GM12874 (cell line): Measurements from ENCODE around the gene TRPV3.

ENCODE experiments used
- TF ChIP-seq, protein P1 (sequence below): IDR thresholded peaks from 2 replicates; pipeline ENCODE4 v1.5.1; 2011; ENCODE audit warnings: low read depth, mild to moderate bottlenecking, control low read depth, low read length, moderate library complexity; ENCODE audit not compliant: insufficient read depth

Gene TRPV3

DNA sequence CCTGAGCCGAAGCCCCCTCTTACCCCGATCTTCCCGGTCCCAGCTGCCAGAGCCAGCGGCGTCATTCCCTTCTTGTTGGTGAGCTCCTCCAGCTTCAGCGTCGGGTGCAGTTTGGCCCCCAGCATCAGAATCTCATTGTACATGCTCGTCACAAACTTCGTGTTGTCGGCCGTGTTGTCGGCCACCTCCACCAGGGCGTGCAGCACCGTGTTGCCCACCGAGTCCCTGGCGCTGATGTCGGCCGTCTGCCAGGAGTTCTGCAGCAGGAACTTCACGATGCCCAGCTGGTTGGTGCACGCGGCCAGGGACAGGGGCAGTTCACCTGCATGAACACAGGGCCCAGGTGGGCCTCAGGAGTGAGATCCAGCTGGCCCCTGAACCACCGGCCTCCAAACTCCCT, 32.2 kb upstream of the TRPV3 start:
- TF ChIP-seq, protein P1, sequence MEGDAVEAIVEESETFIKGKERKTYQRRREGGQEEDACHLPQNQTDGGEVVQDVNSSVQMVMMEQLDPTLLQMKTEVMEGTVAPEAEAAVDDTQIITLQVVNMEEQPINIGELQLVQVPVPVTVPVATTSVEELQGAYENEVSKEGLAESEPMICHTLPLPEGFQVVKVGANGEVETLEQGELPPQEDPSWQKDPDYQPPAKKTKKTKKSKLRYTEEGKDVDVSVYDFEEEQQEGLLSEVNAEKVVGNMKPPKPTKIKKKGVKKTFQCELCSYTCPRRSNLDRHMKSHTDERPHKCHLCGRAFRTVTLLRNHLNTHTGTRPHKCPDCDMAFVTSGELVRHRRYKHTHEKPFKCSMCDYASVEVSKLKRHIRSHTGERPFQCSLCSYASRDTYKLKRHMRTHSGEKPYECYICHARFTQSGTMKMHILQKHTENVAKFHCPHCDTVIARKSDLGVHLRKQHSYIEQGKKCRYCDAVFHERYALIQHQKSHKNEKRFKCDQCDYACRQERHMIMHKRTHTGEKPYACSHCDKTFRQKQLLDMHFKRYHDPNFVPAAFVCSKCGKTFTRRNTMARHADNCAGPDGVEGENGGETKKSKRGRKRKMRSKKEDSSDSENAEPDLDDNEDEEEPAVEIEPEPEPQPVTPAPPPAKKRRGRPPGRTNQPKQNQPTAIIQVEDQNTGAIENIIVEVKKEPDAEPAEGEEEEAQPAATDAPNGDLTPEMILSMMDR: no peak

DNA sequence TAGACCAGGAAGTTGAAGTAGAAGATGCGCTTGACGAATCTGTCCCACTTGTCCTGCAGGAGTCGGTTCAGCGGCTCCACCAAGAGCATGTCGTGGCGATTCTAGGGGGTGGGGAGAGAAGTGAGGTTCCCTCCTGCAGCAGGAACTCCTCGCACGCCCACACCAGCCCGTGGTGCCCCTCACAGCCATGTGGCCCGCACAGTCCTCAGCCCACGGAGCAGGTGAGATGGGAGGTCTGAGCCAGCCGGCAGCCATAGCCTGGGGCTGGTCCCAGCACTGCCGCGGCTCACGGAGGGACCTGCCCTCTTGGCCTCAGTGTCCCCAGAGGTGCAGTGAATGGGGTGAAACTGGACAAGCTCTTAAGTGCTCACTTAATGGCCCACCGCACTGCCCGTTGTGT, 28.2 kb upstream of the TRPV3 start:
- TF ChIP-seq, protein P1: no peak

DNA sequence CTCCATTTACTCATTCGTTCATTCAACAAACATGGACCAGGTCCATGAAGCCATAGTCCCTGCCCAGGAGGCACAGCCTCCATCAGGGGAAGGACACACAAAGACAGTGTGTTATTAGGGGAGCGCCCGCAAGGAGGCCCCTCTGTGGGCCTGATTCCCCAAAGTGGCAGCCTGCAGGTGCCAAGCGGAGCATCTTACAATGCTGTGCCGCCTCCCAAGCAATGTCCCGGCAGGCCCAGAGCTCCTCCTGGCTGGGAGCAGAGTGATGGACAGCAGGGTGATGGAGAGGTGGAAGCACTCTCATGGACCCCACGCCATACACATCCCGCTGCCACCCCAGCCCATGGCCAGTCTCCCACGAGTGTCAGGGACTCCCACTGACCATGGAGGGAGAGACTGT, 25.8 kb upstream of the TRPV3 start:
- TF ChIP-seq, protein P1: no peak

DNA sequence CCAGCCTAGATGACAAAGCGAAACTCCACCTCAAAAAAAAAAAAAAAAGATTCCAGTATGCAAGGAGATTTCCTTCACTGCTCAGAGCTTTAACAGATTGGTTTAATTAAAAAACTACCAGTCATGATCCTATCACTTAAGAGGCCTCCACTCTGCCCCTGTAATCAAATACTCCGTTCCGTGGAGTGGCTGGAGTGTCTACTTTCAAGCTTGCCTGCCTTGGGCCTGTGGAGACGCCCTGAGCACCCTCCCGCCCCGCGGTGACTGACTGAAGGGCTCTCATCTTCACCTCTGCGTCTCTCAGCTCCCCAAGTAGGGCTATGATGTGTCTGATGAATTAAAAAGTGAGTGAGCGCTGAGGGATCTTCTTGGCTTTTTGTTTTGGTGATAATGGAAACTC, 25.3 kb upstream of the TRPV3 start:
- TF ChIP-seq, protein P1: no peak

DNA sequence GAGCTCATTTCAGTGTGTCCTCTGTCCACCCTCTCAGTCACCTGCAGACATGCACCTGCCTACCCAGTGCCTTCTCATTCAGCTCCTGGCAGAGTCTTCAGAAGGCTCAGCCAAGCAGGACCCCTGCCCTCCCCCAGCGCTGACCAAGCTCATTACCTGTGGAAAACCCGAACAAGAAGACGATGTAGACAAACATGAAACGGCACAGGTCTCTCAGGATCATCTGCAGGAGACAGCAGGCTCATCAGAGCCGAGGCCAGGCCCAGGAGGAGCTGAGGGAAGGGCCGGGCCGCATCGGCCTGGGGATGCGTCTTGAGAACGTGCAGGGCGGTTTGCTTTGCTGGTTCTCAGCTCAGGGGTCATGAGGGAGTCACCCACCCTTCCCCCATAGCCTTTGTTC, 19.4 kb upstream of the TRPV3 start:
- TF ChIP-seq, protein P1: no peak

DNA sequence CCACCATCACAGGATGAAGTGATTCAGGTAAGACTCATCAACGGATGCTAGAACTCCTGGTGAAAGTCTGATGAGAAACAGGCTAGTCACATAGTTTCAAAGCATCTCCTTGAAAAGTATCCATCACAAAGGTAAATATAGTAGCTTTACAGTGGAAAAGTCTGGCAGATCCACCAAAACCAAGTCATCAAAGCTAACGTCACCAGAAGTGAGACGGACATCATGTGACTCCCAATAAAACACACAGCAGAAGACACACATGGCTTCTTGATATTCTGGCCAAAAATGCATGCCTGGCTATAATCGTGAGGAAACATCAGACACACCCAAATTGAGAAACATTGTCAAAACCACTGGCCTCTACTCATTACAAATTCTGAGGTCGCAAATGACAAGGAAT, 17.9 kb upstream of the TRPV3 start:
- TF ChIP-seq, protein P1: no peak

DNA sequence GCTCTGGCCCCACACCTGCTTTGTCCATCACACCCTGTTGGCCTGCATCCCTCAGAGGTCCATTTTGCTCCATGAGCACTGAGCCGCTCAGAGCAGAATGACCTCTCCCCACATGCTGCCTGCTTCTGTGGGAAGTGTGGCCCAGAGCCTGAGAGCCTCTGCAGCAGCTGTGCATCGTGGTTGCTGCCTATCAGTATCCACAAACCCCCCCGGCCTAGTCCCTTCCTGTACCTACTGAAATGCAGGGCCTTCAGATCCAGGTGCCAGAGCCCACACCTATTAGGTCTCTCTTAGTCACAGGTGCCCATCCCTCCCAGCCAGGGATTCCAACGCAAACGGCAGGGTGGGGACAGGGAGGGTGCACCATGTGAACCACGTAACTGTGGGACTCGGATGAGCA, 16.6 kb upstream of the TRPV3 start:
- TF ChIP-seq, protein P1: no peak
